ENCODE measurements around the gene CNEP1R1.

Gene CNEP1R1

DNA sequence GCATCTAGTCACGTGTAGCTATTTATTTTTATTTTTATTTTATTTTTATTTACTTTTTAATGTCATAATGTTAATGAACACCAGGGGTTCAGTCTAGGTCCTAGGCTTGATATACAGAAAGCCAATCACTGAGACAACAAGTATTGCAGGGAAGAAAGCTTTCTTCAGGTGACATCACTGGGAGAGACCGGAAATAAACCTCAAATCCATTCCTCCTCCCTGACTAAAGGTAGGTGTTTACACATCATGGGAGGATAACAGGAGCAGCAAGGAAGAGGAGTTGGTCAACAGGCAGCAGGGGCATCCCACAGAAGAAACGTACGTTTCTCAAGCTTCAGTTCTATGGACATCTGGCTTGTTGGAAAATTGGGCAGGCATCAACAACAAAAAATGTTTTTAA is 31.2 kb downstream of the CNEP1R1 start:
- Histone ChIP-seq H3K4me3 (ENCODE audit: low read length in 2 of 2) (no peak overlapping the region), H3K79me1 (ENCODE audit: low read depth, low read length) (no peaks in the 10 kb centered on the region), H3K4ac (ENCODE audit: low read length) (no peak overlapping the region), H3K4me2 (ENCODE audit: insufficient read depth, low read length, poor library complexity, severe bottlenecking) (no peak overlapping the region), H3K27me3 (ENCODE audit: control insufficient read depth in 3 of 3, insufficient read depth in 3 of 3, low read depth in 1 of 3, low read length in 3 of 3) (no peaks in the 10 kb centered on the region), H3K18ac (ENCODE audit: low read length) (no peak overlapping the region), H4K8ac (ENCODE audit: low read depth, low read length) (no peak overlapping the region), H3K4me1 (ENCODE audit: control insufficient read depth in 2 of 2, insufficient read depth in 1 of 2, low read depth in 1 of 2, low read length in 2 of 2) (no peaks in the 10 kb centered on the region), H3K14ac (ENCODE audit: low read length) (no peak overlapping the region), H3K36me3 (replicated peaks in 1 of 2; ENCODE audit: control insufficient read depth in 2 of 2, insufficient read depth in 2 of 2, low read length in 2 of 2) (no peaks in the 10 kb centered on the region), H3K9me3 (replicated peaks in 1 of 2; ENCODE audit: control insufficient read depth in 2 of 2, insufficient read depth in 1 of 2, low read depth in 1 of 2, low read length in 2 of 2) (peaks cover 0 to 5% of the 10 kb centered on the region in 2 donors), H3K23ac (ENCODE audit: low read depth, low read length, poor library complexity) (no peak overlapping the region), H2AFZ (ENCODE audit: low read length) (no peak overlapping the region), H3K27ac (replicated peaks; ENCODE audit: low read length) (no peak overlapping the region), H4K91ac (ENCODE audit: low read depth, low read length, poor library complexity) (no peak overlapping the region), H2BK120ac (ENCODE audit: low read depth, low read length) (no peak overlapping the region), H3K9ac (ENCODE audit: low read depth, low read length, poor library complexity) (no peak overlapping the region), H2BK5ac (ENCODE audit: low read length) (no peak overlapping the region), H2AK5ac (ENCODE audit: low read depth, low read length) (no peak overlapping the region), H2BK12ac (ENCODE audit: low read length) (no peak overlapping the region), H2BK15ac (ENCODE audit: low read length) (no peak overlapping the region)
- DNase-seq (ENCODE audit: low spot score) = no peak
- whole genome bisulfite sequencing, 2 donors (ENCODE audit: extremely low coverage in 2 of 2, insufficient read length in 2 of 2, insufficient replicate concordance in 1 of 2) = no CpG with 5 or more reads among the region's 4 CpGs

DNA sequence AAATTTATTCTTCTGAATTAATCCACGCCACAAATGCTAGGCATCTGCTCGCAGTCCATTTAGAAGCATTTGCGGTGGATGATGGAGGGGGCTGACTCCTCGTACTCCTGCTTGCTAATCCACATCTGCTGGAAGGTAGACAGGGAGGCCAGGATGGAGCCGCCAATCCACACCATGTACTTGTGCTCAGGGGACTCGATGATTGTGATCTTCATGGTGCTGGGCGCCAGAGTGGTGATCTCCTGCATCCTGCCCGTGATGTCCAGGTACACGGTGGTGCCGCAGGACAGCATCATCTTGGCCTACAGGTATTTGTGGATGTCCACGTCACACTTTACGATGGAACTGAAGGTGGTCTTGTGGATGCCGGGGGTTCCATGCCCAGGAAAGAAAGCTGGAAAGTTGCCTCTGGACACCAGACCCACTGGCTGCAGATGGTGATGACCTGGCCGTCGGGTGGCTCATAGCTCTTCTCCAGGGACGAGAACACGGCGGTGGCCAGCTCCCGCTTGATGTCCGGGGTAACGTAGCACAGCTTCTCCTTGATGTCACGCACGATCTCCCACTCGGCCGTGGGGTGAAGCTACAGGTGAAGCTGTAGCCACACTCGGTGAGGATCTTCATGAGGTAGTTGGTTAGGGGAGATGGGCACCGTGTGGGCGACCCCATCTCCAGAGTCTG is 33.2 kb downstream of the CNEP1R1 start:
- H4K91ac ChIP-seq (ENCODE audit: low read depth, low read length, poor library complexity) = no peak overlapping the region
- no peak overlapping the region for H2BK5ac ChIP-seq (ENCODE audit: low read length)
- H2BK12ac ChIP-seq (ENCODE audit: low read length) = peak overlapping the region; percentile 66
- no peak overlapping the region for H2BK15ac ChIP-seq (ENCODE audit: low read length)
- peak overlapping the region; percentile 16 for H2AK5ac ChIP-seq (ENCODE audit: low read depth, low read length)
- H3K36me3 ChIP-seq (replicated peaks in 1 of 2; ENCODE audit: control insufficient read depth in 2 of 2, insufficient read depth in 2 of 2, low read length in 2 of 2) = no peaks in the 10 kb centered on the region
- no peak overlapping the region for H3K4me3 ChIP-seq (ENCODE audit: low read length in 2 of 2)
- no peak overlapping the region for H3K9ac ChIP-seq (ENCODE audit: low read depth, low read length, poor library complexity)
- no peak overlapping the region for H2AFZ ChIP-seq (ENCODE audit: low read length)
- H3K27me3 ChIP-seq (ENCODE audit: control insufficient read depth in 3 of 3, insufficient read depth in 3 of 3, low read depth in 1 of 3, low read length in 3 of 3) = no peaks in the 10 kb centered on the region
- H3K9me3 ChIP-seq (replicated peaks in 1 of 2; ENCODE audit: control insufficient read depth in 2 of 2, insufficient read depth in 1 of 2, low read depth in 1 of 2, low read length in 2 of 2) = peaks cover 0 to 5% of the 10 kb centered on the region in 2 donors
- DNase-seq (ENCODE audit: low spot score) = no peak
- H3K18ac ChIP-seq (ENCODE audit: low read length) = no peak overlapping the region
- H3K4ac ChIP-seq (ENCODE audit: low read length) = no peak overlapping the region
- peak overlapping the region; percentile 19 for H4K8ac ChIP-seq (ENCODE audit: low read depth, low read length)
- H2BK120ac ChIP-seq (ENCODE audit: low read depth, low read length) = no peak overlapping the region
- WGBS, 2 donors (ENCODE audit: extremely low coverage in 2 of 2, insufficient read length in 2 of 2, insufficient replicate concordance in 1 of 2) = no CpG with 5 or more reads among the region's 28 CpGs
- H3K14ac ChIP-seq (ENCODE audit: low read length) = peak overlapping the region; percentile 63
- H3K27ac ChIP-seq (replicated peaks; ENCODE audit: low read length) = no peak overlapping the region
- H3K23ac ChIP-seq (ENCODE audit: low read depth, low read length, poor library complexity) = no peak overlapping the region
- no peaks in the 10 kb centered on the region for H3K79me1 ChIP-seq (ENCODE audit: low read depth, low read length)
- no peak overlapping the region for H3K4me2 ChIP-seq (ENCODE audit: insufficient read depth, low read length, poor library complexity, severe bottlenecking)
- H3K4me1 ChIP-seq (ENCODE audit: control insufficient read depth in 2 of 2, insufficient read depth in 1 of 2, low read depth in 1 of 2, low read length in 2 of 2) = no peaks in the 10 kb centered on the region

DNA sequence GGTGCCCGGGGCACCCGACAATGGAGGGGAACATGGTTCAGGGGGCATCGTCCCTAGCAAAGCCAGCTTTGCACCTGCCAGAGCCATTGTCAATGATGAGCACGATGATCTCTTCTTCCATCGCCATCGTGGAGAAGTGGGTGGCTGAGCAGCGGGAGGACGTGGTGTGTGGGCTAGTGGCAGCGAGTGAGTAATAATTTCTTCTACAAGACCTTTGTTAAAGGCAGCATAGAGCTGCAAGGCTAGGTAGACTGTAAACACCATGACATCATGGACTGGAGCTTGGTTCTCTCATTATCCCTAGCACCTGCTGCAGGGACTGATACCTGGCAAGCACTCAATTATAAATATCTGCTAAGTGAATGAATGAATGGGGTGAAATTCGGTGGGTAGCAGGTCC is 34.1 kb downstream of the CNEP1R1 start:
- H2BK15ac ChIP-seq (ENCODE audit: low read length) = no peak overlapping the region
- no peak overlapping the region for H3K23ac ChIP-seq (ENCODE audit: low read depth, low read length, poor library complexity)
- no peak overlapping the region for H3K4ac ChIP-seq (ENCODE audit: low read length)
- H3K36me3 ChIP-seq (replicated peaks in 1 of 2; ENCODE audit: control insufficient read depth in 2 of 2, insufficient read depth in 2 of 2, low read length in 2 of 2) = no peaks in the 10 kb centered on the region
- WGBS, 2 donors (ENCODE audit: extremely low coverage in 2 of 2, insufficient read length in 2 of 2, insufficient replicate concordance in 1 of 2) = no CpG with 5 or more reads among the region's 10 CpGs
- no peak overlapping the region for H3K14ac ChIP-seq (ENCODE audit: low read length)
- H3K27ac ChIP-seq (replicated peaks; ENCODE audit: low read length) = no peak overlapping the region
- no peaks in the 10 kb centered on the region for H3K79me1 ChIP-seq (ENCODE audit: low read depth, low read length)
- peak overlapping the region; percentile 36 for H3K9ac ChIP-seq (ENCODE audit: low read depth, low read length, poor library complexity)
- H4K91ac ChIP-seq (ENCODE audit: low read depth, low read length, poor library complexity) = no peak overlapping the region
- H3K4me1 ChIP-seq (ENCODE audit: control insufficient read depth in 2 of 2, insufficient read depth in 1 of 2, low read depth in 1 of 2, low read length in 2 of 2) = no peaks in the 10 kb centered on the region
- H2BK5ac ChIP-seq (ENCODE audit: low read length) = no peak overlapping the region
- H4K8ac ChIP-seq (ENCODE audit: low read depth, low read length) = no peak overlapping the region
- H2AFZ ChIP-seq (ENCODE audit: low read length) = no peak overlapping the region
- peaks cover 0 to 5% of the 10 kb centered on the region in 2 donors for H3K9me3 ChIP-seq (replicated peaks in 1 of 2; ENCODE audit: control insufficient read depth in 2 of 2, insufficient read depth in 1 of 2, low read depth in 1 of 2, low read length in 2 of 2)
- no peak overlapping the region for H2BK120ac ChIP-seq (ENCODE audit: low read depth, low read length)
- H2AK5ac ChIP-seq (ENCODE audit: low read depth, low read length) = no peak overlapping the region
- H3K18ac ChIP-seq (ENCODE audit: low read length) = no peak overlapping the region
- H3K4me3 ChIP-seq (ENCODE audit: low read length in 2 of 2) = no peak overlapping the region
- DNase-seq (ENCODE audit: low spot score) = no peak
- no peak overlapping the region for H3K4me2 ChIP-seq (ENCODE audit: insufficient read depth, low read length, poor library complexity, severe bottlenecking)
- H2BK12ac ChIP-seq (ENCODE audit: low read length) = no peak overlapping the region
- H3K27me3 ChIP-seq (ENCODE audit: control insufficient read depth in 3 of 3, insufficient read depth in 3 of 3, low read depth in 1 of 3, low read length in 3 of 3) = no peaks in the 10 kb centered on the region

DNA sequence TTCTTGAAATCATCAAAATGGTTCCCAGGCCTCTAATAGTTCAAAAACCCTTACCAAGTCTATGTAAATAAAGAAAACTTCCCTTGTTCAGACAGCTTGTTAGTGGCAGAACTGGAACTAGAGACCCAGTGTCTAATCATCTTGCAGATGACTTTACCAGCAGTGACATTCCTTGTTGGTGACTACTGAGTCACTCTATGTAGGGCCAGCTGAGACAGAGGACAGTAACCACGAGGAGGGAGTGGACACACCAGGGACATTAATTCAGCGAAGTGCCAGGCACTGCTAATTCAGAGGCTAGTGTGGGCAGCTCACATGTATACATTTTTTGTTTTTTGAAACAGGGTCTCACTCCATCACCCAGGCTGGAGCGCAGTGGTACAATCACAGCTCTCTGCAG is 34.6 kb downstream of the CNEP1R1 start:
- Histone ChIP-seq H3K9ac (ENCODE audit: low read depth, low read length, poor library complexity) (no peak overlapping the region), H4K91ac (ENCODE audit: low read depth, low read length, poor library complexity) (no peak overlapping the region), H3K36me3 (replicated peaks in 1 of 2; ENCODE audit: control insufficient read depth in 2 of 2, insufficient read depth in 2 of 2, low read length in 2 of 2) (no peaks in the 10 kb centered on the region), H2BK15ac (ENCODE audit: low read length) (no peak overlapping the region), H2AFZ (ENCODE audit: low read length) (no peak overlapping the region), H2BK5ac (ENCODE audit: low read length) (no peak overlapping the region), H3K4me2 (ENCODE audit: insufficient read depth, low read length, poor library complexity, severe bottlenecking) (no peak overlapping the region), H3K27ac (replicated peaks; ENCODE audit: low read length) (no peak overlapping the region), H3K4me1 (ENCODE audit: control insufficient read depth in 2 of 2, insufficient read depth in 1 of 2, low read depth in 1 of 2, low read length in 2 of 2) (no peaks in the 10 kb centered on the region), H2BK12ac (ENCODE audit: low read length) (no peak overlapping the region), H2BK120ac (ENCODE audit: low read depth, low read length) (no peak overlapping the region), H3K18ac (ENCODE audit: low read length) (no peak overlapping the region), H3K4ac (ENCODE audit: low read length) (no peak overlapping the region), H3K27me3 (ENCODE audit: control insufficient read depth in 3 of 3, insufficient read depth in 3 of 3, low read depth in 1 of 3, low read length in 3 of 3) (no peaks in the 10 kb centered on the region), H4K8ac (ENCODE audit: low read depth, low read length) (no peak overlapping the region), H3K9me3 (replicated peaks in 1 of 2; ENCODE audit: control insufficient read depth in 2 of 2, insufficient read depth in 1 of 2, low read depth in 1 of 2, low read length in 2 of 2) (peaks cover 0 to 5% of the 10 kb centered on the region in 2 donors), H3K23ac (ENCODE audit: low read depth, low read length, poor library complexity) (no peak overlapping the region), H2AK5ac (ENCODE audit: low read depth, low read length) (no peak overlapping the region), H3K79me1 (ENCODE audit: low read depth, low read length) (no peaks in the 10 kb centered on the region), H3K4me3 (ENCODE audit: low read length in 2 of 2) (no peak overlapping the region), H3K14ac (ENCODE audit: low read length) (no peak overlapping the region)
- no peak for DNase-seq (ENCODE audit: low spot score)
- no CpG with 5 or more reads among the region's 3 CpGs for WGBS, 2 donors (ENCODE audit: extremely low coverage in 2 of 2, insufficient read length in 2 of 2, insufficient replicate concordance in 1 of 2)
